Omental fat pad (tissue), 4 donors: ENCODE results near the gene HS3ST1. TPM values are rescaled to one million over a fixed set of nuclear protein-coding genes. Genes with fewer than 3 reads are reported as not detected.

Experiments
- ATAC-seq: fragments of 150-250 bp; one replicate; pipeline ENCODE4 v1.9.1; 2016; ENCODE audit warnings: mild to moderate bottlenecking, moderate library complexity; ENCODE audit not compliant: low FRiP score
- DNase-seq: peaks from one replicate; pipeline ENCODE4 v3.0.0-alpha.2; 2019; ENCODE audit warnings: low spot score
- CTCF ChIP-seq, 3 donors: fragments of 450-650 bp; IDR thresholded peaks; one replicate each; pipeline ENCODE4 v1.5.1; 2016 to 2017; ENCODE audit warnings: antibody characterized with exemption in 3 of 3, mild to moderate bottlenecking in 3 of 3, moderate library complexity in 2 of 3
- total RNA-seq, 4 donors: library from RNA; depleted of rRNA; stranded (reverse); fragments of >200 nt; gene quantifications; one replicate each; pipeline ENCODE4 v1.1.0, GENCODE V29; 2016

HS3ST1 gene
- total RNA-seq, 4 donors from 2014 or later, result 1.1 to 16.3 (median 3.6) TPM

- ATAC-seq (no peak), DNase-seq (no peak)
- no peak for TF ChIP-seq CTCF (IDR thresholded peaks at IDR 0.05)
Observed at GRCh38 chr4:11446155-11446811, 17.6 kb upstream of the HS3ST1 start.

GRCh38 chr4:11441194-11441556 is 12.5 kb upstream of the HS3ST1 start:
- ATAC-seq (no peak), DNase-seq (no peak)
- TF ChIP-seq CTCF (IDR thresholded peaks at IDR 0.05), result no peak

- ATAC-seq (no peak), DNase-seq (no peak)
- TF ChIP-seq CTCF (IDR thresholded peaks at IDR 0.05), result no peak
Observed at GRCh38 chr4:11440481-11441193, 11.9 kb upstream of the HS3ST1 start.

GRCh38 chr4:11439836-11440235 is 11.1 kb upstream of the HS3ST1 start:
- no peak for DNase-seq
- no peak for TF ChIP-seq CTCF (IDR thresholded peaks at IDR 0.05)
- ATAC-seq, result no peak

- DNase-seq (no peak), ATAC-seq (no peak)
- TF ChIP-seq CTCF (IDR thresholded peaks at IDR 0.05), result no peak
Observed at GRCh38 chr4:11438647-11439046, 10.0 kb upstream of the HS3ST1 start.

GRCh38 chr4:11436673-11437072 is 8.0 kb upstream of the HS3ST1 start:
- ATAC-seq (no peak), DNase-seq (no peak)
- TF ChIP-seq CTCF (IDR thresholded peaks at IDR 0.05), result no peak

GRCh38 chr4:11436084-11436483 is 7.4 kb upstream of the HS3ST1 start:
- no peak for ATAC-seq
- no peak for DNase-seq
- TF ChIP-seq CTCF (IDR thresholded peaks at IDR 0.05), result no peak
